NCI-H345 treated with DMSO at 0.1 percent for 48 hours (cell line): Measurements from ENCODE around the gene DDX5.

Source experiments
- DNase-seq: peaks from one replicate; lab custom pipeline; 2025; ENCODE audit not compliant: unreplicated experiment; lab: John Stamatoyannopoulos, UW

Gene DDX5

DNA sequence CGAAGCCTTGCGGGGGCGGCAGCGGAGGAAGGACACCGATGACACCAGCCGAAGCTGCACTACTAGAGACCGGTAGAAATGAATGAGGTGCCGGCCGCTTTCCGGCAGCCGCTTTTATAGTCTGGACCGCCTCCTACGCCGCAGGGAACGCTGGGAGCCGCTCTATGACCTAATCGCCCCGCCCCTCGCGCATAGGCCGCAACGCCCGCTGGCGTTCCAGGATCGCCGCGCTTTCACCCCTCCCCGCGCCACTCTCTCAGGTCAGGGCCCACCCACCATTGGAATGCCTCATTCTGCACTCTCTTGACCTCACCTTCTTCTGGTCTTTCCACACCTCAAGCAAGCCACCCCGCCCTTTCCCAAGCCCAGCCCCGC, at the start of gene DDX5:
TSS of gene DDX5 (minus strand) at position 89 of the 375 bp plus-strand sequence. CDS start 170 bp downstream, outside the sequence.
- peak; percentile 97 for DNase-seq

DNA sequence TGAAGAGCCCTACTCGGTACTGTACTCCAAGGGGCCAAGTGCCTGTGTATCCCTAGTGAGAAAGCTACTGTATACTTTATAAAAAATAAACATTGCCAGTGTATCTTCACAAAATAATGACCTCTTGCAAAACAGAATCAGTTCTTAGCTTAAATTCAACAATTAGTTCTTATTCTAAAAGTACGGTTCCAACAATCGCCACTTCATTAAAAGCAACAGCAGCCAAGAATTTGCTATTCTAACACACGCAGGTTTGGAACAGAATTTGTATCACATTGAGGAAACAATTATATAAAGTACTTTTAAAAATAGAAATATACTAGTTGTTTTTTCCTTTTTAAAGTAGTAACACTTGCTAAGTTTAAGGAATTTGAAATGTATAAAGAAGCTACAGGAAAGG, 49.2 kb upstream of the DDX5 start:
- no peak for DNase-seq

GRCh38 chr17:64554028-64554637, 48.0 kb upstream of the DDX5 start:
- DNase-seq = no peak

GRCh38 chr17:64551461-64551860, 45.4 kb upstream of the DDX5 start:
- DNase-seq = no peak

DNA sequence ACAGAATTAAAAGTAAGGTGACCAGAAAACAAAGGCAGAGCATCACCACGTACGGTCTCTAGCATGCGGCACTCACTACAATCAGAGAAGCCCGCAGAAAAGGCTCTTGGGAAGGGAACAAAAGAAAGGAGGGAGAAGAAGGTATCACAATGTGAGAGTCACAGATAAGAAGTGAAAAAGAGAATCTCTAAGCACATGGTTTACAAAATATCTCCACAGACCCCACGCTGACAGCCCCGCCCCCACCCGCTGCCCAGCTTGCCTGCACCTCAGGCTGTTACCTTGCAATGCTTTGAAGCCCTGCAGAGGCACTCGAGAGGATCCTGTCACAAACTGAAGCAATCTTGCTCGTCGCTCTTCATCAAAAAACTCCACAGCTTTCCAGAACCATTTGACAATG, 41.2 kb upstream of the DDX5 start:
- DNase-seq = no peak

DNA sequence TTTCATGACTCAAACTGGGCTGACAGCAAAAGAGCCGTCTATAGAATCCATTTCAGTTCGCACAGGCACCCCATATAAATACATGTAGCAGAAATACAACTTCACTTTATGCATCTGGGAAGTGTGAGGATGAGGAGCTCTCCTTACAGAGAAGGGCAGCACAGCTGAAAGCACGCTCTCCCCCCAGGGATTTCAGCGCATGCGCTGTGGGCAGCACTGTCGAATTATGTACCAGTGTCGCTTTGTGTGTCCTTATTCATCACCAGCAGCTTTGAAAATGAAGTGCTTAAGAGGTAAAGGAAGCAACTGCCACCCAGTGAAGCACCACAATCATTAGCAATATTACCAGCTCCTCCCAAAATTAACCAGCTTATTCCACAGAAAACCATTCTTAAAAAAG, 40.6 kb upstream of the DDX5 start:
- no peak for DNase-seq

DNA sequence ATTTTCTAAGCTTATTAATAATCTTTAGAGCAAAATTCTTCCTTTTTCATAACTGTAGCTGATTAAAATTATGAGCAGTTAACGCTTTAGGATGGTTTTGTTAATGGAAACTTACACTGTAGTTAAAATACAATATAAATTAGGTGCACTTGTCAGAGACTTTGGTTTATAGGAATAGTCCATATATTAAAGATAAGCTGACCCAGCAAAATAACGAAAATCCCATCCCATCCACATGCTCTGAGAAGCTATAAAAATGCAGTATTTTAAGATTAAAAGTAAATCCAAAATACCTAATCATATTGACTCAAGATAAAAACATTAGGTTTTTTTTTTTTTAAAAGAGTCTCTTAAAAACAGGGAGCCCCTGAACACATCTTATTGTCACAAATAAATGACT, 38.7 kb upstream of the DDX5 start:
- no peak for DNase-seq

- DNase-seq = no peak
Observed at GRCh38 chr17:64540118-64540776, 34.2 kb upstream of the DDX5 start.

DNA sequence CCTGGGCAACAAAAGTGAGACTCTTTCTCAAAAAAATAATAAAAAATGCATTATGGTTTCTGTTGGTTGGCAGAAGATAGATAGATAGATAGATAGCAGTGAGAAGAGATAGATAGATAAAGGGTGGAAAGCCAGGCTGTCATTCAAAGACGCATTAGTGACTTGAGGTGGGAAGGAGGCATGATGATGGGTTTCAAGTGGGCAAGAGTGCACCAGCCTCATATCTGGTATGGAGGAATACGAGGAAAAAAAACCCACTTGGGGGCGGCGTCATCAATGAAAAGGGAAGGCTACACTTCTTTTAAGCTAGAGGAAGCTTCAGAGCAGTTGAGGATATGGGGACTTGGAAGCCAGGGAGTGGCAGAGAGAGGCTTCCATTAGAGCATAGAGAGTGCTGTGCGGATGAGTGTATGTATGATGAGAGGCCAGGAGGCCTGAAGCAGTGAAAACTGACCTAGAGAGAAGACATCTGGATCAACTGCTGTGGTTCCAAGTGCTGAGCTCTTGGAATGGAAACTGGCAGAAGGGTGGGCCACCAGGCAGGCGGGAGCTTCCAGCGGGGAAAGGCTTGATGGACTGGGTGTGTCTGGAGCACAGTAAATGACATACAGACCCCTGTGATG, 32.5 kb upstream of the DDX5 start:
- no peak for DNase-seq

- no peak for DNase-seq
Observed at GRCh38 chr17:64537488-64537887, 31.4 kb upstream of the DDX5 start.

- no peak for DNase-seq
Observed at GRCh38 chr17:64536913-64537312, 30.8 kb upstream of the DDX5 start.

- no peak for DNase-seq
Observed at GRCh38 chr17:64535357-64535756, 29.3 kb upstream of the DDX5 start.

DNA sequence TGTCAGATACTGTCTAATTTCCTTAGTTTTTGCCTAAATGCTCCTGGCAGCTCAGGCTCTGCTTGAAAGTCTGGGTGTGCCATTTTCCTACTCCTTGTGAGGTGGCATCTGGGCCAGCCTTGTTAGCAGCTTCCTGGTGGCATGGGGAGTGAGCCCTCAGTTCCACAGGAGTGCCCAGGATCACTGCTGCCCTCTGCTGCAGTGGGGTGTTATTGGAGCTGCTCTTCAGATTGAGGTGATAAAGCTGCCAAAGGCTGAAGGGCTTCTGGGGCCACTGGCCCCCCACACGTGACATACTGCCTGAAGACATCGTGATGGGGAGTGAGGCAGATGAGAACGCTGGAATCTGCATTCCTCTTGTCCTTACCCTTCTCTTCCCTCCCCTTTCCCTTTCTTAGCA, 28.1 kb upstream of the DDX5 start:
- no peak for DNase-seq

- no peak for DNase-seq
Observed at GRCh38 chr17:64533784-64534183, 27.7 kb upstream of the DDX5 start.

DNA sequence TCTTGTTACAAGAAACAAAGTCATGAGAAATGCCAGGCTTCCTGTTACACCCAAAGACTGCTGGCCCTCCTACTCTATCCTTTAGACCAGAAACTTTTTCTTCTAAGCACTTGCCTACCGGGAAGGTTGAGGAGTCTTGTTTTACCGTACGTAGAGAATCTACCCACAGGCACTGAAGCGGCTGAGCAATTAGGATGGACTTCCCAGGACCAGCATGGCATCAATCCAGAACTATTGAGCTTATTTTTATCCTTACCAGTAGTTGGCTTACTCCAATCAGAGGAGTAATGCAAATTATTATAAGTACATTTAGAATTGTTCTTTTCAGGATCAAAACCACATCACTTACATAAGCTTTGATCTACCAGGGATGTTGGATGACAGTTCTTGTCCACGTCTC, 26.3 kb upstream of the DDX5 start:
- DNase-seq = no peak

DNA sequence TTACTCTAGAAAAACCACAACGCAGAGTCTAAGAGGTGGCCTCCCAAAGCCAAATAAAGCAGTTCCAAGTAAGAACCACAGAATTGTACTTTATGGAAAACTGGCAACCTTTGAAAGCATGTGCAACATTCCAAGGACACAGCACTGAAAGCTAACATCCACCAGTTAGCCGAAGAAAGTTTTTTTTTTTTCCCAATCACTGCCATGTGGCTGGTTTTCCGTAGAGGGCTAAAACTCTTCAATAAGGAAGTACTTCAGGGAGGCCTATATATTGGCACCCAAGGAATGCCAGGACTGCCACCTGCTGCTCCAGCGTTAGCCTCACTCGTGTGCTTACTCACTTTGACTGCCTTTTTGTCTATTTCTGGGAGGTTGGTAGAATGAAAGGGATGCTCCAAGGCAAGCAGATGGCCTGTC, 25.9 kb upstream of the DDX5 start:
- DNase-seq = no peak

DNA sequence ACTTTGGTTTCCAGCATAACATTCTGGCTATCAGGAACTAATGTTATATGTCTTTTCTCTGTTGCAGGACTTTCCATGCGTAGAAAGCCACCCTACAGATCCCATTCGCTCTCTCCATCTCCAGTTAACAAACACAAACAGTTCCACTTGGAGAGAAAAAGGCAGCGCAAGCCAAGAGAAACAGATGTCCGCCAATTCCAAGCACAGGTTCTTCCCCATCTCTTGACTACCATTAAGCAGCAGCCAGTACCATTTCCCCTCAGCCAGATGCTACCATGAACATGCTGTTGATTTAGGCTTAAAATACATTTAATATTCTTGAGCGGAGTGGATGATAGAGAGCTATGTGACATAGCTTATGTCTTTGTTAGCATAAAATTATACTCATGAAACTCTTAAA, 23.1 kb upstream of the DDX5 start:
- DNase-seq = no peak

DNA sequence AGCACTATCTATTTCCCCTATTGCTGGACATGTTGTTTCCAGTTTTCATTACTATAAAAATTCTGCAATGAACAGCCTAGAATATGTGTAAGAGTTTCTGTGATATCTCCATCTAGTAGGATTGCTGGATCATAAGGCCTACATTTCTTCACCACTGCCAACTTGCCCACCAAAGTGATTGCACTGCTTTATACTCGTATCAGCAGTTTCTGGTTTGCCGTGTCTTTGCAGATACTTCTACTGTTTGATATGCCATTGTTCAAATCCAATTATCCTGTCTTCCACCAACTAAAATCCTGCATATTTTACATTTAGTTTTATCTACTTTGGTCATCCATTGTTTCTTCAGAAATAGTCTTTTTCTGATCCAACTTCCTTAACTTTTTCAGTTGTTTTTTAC, 21.8 kb upstream of the DDX5 start:
- no peak for DNase-seq

DNA sequence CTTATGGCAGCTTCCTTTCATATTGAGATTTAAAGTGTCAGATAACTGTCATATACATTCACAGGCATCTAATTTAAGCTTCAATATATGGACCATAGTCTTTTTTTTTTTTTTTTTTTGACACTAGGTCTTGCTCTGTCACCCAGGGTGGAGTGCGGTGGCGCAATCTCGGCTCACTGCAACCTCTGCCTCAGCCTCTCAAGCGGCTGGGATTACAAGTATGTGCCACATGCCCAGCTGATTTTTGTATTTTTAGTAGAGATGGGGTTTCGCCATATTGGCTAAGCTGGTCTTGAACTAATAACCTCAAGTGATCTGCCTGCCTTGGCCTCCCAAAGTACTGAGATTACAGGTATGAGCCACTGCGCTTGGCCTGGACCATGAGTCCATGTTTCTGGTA, 14.3 kb upstream of the DDX5 start:
- no peak for DNase-seq

DNA sequence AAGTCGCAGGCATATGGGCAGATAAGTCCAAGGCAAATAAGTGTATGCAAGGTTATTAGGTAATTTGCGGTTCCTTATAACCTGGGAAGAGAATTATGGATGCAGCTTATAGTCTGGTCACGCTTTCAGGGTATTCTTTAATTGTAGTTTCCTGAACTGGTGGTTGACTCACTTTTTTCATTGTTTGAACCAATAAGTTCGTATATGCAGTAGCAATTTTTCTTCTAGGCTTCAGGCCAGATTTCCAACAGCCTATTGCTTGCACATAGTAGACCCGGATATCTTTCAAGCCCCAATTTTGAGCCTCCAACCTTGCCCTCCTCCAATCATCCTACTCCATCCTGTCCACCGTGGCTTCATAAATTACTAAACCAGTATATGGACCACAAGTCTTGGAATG, 13.5 kb upstream of the DDX5 start:
- DNase-seq = no peak

- no peak for DNase-seq
Observed at GRCh38 chr17:64515829-64516228, 9.7 kb upstream of the DDX5 start.

- DNase-seq = no peak
Observed at GRCh38 chr17:64515419-64515818, 9.3 kb upstream of the DDX5 start.

DNA sequence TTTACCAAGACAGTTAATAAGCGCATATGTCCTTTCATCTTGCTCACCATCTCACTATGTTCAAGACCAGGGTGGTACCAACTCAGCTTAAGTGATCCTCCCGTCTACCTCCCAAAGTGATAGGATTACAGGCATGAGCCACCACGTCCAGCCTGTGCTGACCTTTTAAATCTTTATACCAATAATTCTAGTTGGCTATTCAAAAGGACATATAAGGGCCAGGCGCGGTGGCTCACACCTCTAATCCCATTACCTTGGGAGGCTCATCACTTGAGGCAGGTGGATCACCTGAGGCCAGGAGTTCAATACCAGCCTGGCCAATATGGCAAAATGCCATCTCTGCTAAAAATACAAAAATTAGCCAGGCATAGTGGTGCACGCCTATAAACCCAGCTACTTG, 3.1 kb upstream of the DDX5 start:
- DNase-seq = no peak
